GM21447 (cell line): ENCODE results near the gene NBPF4.
"Not testable (repeated sequence)": the region's sequence is repeated elsewhere in the genome, so short reads cannot be mapped to it uniquely, and the experiment has no call there.

Experiments used
- ATAC-seq: cut with Tn5 transposase; IDR thresholded peaks from one replicate; pipeline ENCODE4 v1.9.1; 2021; ENCODE audit not compliant: unreplicated experiment

Gene NBPF4, protein sequence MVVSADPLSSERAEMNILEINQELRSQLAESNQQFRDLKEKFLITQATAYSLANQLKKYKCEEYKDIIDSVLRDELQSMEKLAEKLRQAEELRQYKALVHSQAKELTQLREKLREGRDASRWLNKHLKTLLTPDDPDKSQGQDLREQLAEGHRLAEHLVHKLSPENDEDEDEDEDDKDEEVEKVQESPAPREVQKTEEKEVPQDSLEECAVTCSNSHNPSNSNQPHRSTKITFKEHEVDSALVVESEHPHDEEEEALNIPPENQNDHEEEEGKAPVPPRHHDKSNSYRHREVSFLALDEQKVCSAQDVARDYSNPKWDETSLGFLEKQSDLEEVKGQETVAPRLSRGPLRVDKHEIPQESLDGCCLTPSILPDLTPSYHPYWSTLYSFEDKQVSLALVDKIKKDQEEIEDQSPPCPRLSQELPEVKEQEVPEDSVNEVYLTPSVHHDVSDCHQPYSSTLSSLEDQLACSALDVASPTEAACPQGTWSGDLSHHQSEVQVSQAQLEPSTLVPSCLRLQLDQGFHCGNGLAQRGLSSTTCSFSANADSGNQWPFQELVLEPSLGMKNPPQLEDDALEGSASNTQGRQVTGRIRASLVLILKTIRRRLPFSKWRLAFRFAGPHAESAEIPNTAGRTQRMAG

DNA sequence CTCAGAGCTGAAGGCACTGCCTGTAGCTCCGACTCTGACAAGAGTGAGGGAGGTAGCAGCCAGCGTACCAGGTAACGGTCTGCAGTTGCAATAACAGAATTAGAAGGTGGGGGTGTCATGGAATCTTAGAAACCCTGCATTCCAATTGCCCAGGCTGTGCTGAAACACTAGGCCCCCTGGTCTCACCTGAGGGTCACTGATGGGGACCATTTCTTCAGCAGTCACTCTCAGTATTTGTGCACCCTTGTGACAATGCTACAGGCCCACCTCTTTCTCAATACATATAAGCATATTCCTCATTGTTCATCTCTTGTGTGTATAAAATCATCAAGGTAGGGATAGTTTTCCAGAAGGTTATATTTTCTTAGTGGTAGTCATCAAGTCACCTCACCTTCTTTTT is at the start of gene NBPF4:
Gene NBPF4, minus strand, starts transcription at position 101 of the 400 bp plus-strand sequence. CDS start 315 bp downstream, outside the sequence.
- ATAC-seq: not testable (repeated sequence)

DNA sequence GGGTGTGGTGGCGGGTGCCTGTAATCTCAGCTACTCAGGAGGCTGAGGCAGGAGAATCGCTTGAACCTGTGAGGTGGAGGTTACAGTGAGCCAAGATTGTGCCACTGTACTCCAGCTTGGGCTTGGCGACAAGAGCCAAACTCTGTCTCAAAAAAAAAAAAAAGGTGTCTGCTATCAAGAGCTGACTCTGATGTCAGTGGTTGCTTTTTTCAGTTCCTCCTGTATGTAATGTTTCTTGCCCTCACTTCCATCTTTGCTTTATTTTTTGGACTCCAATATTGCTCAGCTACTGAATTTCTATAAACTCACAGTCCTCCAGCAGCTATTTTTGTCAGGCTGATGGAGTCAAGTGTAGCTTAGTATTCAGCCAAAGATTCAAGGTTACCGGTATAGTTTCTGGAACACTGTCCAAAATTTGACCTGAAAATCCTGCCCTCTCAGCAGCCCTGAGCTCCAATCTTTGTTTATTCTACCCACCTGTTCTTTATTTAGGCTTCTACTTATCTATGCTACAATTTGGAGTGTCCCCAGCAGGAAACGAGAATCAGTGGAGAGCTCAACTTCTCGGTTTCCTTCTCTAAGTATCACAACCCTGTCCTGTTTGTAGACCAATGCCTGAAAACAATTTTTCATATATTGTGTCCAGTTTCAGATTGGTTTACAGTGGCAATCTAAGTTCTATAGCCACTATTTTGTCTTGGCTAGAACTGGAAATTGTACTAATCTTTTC is 38.8 kb upstream of the NBPF4 start:
- not testable (repeated sequence) for ATAC-seq

DNA sequence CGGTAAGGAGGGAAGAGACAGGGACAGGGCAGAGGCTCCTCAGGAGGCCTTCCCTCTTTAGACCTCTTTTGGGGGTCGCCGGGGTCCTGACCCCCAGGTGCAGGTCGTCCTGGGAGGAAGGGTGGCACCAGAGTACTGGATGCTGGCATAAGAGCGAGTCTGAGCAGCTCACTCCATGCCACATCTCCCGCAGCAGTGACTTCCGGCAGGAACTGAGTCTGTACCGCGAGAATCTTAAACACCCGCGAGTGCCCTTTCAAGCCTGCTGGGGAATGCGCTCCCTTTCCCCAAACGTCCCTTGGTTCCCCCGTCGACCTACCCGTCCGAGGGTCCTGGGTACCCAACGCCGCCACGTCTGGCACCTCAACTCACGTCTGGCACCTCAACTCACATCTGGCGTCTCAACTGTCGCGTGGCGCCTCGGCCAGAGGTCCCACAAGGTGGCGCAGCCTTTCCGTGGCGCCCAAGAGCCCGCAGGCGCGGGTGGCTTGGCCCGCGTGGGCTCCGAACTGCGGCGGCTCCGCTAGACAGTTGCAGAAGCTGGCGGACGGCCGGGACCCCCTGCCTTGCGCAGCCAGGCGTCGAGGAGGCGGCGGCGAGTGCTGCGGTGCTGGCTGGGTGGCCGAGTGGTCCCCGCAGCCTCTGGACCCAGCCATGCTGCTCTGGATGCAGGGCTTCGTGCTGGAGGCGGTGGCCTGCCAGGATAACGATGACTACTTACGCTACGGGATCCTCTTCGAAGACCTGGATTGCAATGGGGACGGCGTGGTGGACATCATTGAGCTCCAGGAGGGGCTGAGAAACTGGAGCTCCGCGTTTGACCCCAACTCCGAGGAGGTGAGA is 28.8 kb upstream of the NBPF4 start:
- ATAC-seq: not testable (repeated sequence)

DNA sequence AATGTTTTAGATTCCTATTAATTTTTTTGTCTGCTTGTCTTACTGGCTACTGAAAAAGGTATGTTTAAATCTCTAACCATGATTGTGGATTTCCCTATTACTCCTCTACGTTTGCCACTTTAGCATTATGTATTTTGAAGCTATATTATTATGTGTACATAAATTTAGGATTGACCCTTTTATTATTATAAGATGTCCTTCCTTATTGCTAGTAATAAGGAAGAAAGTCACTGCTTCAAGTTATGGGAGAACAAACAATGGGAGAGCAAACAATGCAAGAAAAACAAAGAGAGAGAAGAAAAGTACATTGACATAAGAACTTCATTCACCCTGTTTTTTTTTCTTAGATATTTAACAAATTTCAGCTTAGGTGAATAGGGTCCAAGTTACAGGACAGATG is 23.2 kb upstream of the NBPF4 start:
- not testable (repeated sequence) for ATAC-seq

DNA sequence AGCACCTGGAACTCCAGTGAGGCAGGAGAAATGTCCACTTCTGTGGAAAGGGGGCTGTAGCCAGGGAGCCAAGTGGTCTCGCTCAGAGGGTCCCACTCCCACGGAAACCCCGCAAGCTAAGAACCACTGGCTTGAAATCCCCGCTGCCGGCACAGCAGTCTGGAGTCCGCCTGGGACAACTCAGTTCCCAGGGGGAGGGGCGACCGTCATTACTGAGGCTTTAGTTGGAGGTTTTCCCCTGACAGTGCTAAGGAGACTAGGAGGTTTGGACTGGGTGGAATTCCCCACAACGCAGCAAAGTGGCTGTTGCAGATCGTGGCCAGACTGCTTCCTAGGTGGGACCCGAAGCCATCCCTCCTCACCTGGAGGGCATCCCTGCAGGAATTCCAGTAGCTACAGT is 18.1 kb upstream of the NBPF4 start:
- ATAC-seq: not testable (repeated sequence)

DNA sequence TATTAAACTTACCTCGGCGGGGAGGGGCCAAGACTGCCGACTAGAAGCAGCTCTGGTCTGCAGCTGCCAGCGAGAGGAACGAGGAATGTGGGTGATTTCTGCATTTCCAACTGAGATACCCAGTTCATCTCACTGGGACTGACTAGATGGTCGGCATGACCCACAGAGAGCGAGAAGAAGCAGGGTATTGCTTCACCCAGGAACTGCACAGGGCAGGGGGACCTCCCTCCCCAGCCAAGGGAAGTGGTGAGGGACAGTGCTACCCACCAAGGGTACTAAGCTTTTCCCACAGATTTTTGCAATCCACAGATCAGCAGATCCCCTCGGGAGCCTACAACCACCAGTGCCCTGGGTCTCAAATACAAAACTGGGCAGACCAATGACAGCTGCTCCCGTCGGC is 17.6 kb upstream of the NBPF4 start:
- ATAC-seq: not testable (repeated sequence)

DNA sequence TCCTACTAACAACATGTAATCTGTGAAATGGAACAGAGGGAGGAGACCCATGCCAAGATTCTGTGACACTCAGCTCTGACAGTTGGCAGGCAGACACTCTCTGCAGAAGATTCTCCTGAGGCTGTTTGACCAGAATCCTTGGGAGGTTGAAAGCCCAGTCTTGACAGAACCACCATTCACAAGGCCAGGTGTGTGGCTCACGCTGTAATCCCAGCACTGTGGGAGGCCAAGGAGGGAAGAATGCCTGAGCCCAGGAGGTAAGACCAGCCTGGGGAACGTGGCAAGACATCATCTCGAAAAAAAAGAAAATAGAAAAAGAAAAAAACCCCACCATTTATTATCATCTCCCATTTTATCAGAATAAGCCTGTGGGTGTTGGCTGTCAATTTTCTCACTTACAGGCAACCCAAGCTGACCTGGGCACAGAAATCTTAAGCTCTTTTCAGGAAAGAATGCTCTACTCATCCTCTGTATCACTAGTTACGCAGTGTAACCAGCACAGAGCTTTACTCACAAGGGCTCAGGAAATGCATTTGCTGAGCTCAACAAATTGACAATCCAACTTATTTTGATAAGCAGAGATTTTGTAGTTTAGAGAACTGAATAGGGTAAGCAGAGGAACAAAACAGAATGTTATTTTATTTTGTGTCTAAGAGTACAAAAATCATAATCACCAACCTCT is 16.8 kb upstream of the NBPF4 start:
- ATAC-seq: not testable (repeated sequence)

DNA sequence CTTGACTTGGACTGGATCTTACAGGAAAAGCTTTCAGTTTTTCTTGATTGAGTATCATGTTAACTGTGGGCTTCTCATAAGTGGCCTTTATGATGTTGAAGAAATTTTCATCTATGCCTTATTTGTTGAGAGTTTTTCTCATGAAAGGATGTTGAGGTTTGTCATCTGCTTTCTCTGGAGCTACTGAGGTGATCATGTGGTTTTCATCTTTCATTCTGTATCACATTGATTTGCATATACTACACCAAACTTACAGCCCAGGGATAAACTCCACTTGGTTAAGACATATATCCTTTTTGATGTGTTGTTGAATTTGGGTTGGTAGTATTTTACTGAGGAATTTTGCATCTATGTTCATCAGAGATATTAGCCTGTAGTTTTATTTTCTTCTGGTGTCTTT is 11.6 kb upstream of the NBPF4 start:
- ATAC-seq: peak; percentile 87

DNA sequence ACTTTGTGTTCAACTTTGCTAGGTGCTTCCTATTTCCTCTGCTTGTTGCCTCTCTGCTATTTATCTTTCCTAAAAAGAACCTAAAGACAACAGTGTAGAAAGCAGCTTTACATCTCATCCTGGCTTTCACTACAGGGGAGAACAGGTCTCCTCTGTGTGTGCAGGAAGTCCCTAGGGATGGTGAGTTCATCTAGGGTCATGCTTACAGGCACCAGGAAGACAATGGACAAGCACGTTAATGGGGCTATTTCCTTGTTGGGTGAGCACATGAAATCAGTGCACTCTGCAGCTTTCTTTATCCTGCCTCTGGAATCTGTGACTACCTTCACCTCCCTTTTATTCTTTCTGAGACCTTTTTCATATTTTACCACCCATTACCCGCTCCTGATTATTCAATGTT is 4.5 kb downstream of the NBPF4 start:
- not testable (repeated sequence) for ATAC-seq

DNA sequence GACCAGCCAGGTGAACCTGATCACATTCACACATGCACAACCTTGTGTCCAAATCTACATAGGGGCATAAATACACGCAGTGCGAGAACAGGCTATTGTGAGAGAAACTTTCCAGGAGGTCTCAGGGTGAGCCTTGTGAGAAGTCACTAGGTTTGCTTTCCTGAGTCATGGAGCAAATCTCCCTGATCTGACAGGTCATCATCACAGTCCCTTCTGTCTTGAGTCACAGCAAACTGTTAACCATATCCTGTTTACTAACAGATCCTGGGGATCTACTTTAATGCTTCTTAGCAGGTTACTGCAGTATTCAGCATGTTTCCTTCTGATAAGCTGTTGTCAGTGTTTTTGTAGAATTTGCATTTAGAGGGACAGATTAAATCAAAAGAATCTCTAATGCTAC is 8.6 kb downstream of the NBPF4 start:
- not testable (repeated sequence) for ATAC-seq

DNA sequence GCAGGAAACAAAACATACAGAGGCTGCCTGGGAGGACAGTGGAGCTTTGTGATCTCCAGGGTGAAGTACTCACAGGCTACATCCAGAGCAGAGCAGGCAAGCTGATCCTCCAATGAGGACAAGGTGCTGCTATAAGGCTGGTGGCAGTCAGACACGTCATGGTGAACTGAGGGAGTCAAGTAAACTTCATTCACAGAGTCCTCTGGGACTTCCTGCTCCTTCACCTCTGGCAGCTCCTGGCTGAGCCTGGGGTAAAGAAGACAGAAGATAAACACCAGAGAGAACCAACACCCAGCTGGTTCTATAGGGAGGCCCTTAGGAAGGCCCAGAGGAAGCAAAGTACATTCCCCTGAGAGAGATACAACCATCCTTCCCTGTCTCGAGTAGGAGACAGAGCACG is 11.7 kb downstream of the NBPF4 start:
- not testable (repeated sequence) for ATAC-seq

DNA sequence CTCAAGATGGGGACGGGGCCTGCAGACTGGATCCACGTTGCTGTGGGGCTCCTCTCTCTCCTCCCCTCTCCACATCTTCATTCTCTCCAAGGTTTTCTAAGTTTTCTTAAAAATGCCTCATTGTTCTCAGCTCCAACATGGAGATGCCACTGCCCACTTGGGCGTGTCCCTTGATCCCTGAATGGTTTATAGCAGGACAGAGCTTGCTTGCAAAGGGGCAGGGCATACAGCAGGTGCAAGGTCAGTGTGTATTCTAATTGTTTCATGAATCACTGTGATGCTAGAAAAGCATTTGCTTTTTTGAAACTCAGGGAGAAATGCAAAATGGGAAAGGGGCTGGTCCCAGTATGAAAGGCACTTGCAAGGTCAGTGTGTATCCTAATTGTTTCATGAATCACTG is 13.9 kb downstream of the NBPF4 start:
- not testable (repeated sequence) for ATAC-seq

DNA sequence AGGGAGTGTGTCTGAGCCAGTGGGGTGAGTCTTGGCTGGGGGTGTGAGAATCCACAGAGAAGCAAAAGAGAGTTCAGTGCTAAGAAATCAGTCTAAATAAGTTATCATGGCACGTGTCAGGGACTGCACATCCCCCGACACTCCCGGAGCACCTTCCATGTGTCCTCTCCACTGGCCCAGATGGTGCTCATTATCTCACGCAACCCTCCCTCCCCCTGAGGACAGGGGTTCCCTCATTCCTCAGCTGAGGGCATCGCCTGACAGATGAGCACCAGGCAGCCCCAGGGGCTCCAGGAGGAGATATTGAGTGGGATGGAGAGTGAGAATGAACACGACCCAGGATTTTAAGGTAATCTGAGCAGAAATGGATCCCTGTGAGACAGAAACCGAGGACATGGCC is 16.1 kb downstream of the NBPF4 start:
- not testable (repeated sequence) for ATAC-seq

DNA sequence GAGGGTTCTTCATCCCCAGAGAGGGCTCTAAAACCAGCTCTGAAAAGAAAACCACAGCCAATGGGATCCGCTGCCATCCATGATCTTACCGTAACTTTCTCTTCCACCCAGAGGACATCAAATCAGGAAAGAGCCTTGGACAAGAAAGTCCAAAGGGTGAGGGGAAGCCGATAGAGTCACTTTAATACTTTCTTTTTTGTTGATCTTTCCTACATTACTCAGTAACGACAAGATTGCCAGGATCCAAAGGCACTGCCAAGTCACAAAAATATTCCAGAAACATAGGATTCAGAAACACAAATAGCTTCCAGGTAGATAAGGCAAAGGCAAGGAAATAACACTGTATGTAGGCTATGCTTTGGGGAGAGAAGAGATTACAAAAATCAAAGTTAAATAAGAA is 17.0 kb downstream of the NBPF4 start:
- ATAC-seq: not testable (repeated sequence)

DNA sequence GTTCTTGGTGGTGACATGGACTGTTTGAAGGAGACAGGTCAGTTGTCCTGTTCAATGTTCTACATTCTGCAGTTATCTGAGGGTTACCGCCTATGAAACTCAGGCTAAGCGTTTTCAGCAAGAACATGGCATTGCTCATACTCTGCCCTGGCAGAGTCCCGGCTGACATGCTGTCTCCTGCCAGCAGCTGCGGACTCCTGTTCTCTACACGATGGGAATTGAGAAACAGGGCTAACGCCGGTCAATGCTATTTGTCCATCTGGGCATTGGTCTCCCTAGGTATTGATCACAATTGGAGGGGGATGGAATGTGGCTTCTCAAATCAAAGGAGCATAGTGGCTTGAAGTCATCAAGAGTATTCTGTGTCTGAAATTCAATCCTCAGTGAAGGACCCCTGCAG is 20.6 kb downstream of the NBPF4 start:
- not testable (repeated sequence) for ATAC-seq

DNA sequence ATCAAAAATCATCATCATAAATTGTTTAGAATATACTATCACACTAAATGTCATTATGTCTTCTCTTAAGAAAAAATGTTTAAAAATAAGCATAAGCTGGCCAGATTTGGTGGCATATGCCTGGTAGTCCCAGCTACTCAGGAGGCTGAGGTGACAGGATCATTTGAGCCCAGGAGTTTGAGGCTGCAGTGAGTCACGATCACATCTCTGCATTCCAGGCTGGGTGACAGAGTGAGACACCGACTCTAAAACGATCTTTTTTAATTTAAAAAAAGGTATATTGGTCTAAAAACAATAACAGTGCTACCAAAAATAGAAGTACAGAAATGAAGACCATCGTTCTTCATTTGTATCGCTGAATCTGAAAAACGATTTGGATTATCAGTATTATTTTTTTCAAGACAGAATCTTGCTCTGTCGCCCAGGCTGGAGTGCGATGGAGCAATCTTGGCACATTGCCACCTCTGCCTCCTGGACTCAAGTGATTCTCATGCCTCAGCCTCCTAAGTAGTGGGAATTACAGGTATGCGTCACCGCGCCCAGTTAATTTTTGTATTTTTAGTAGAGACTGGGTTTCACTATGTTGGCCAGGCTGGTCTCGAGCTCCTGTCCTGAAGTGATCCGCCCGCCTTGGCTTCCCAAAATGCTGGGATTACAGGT is 26.2 kb downstream of the NBPF4 start:
- ATAC-seq: not testable (repeated sequence)

DNA sequence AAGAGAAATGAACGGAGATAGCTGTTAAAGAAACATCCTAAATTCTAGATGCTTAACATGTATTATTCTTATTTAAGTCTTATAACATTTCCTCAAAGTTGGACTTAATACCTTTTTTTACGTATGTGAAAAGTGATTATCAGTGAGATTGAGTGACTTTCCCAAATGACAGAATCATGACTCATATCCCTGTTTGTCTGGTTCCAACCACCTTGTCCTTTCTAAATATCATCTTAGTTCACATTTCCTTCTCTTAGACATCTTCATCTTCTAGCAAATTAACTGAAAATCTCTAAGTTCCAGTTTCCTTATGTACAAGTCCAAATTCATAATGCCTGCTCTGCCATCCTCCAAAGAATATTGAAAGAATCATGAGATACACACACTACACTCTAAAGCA is 26.9 kb downstream of the NBPF4 start:
- not testable (repeated sequence) for ATAC-seq

DNA sequence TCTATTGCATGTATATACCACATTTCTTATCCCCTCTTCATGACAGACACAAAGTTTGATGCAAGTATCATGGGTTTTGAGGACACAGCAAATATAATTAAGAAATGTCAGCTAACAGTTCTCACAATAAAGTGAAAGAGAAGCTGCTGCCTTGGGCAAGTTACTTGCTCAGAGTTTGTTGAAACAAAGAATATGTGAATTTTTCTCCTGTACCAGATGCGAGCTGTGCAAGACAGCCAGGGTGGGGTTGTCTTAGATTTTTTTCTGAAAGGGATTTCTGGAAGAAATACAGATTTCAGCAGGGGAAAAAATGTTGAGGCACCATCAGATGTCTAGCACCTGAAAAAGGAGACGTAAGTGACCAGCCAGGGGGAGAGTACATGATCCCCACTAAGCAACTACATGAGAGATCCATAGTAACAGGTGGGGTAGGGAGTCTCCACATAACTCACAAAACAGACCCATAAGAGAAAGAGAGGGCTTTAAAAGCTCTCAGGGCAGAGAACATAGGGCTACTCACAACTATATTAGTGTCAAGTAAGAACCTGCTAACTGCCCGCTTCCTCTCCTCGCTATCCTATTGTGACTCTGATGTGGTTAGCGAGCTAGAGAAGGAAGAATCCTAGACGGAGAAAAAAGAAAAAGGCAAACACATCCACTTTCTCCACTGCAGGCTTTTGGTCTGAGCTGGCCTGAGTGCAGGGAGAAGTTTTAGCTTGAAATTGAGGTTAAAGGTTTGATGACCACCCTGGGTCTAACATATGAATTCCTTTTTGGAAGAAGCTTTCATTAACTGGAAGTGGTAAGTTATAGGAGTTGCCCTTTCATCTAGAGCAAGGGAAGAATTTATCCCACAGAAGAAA is 27.6 kb downstream of the NBPF4 start:
- not testable (repeated sequence) for ATAC-seq
